Activated T-helper 17 cell treated with anti-CD3 and anti-CD28 coated beads, Interleukin-2, amount 50 U/mL, for 72 hours (primary cell): ENCODE results near the gene ADRB2. TPM values are rescaled to one million over a fixed set of nuclear protein-coding genes. Genes with fewer than 3 reads are reported as not detected.
"Not testable (repeated sequence)": the region's sequence is repeated elsewhere in the genome, so short reads cannot be mapped to it uniquely, and the experiment has no call there.

Experiments
- ATAC-seq: fragments of 150-1000 bp; cut with Tn5 transposase; replicated peaks from 2 replicates; pipeline ENCODE4 v1.10.0; 2021; ENCODE audit warnings: mild to moderate bottlenecking, moderate library complexity
- H3K27ac Mint-ChIP-seq: one replicate; pipeline ENCODE4 v1.8.0; 2022; ENCODE audit warnings: mixed read lengths
- H3K27me3 Mint-ChIP-seq: one replicate; pipeline ENCODE4 v1.8.0; 2022; ENCODE audit warnings: mixed read lengths
- H3K36me3 Mint-ChIP-seq: one replicate; pipeline ENCODE4 v1.8.0; 2022; ENCODE audit warnings: low read depth, mild to moderate bottlenecking, mixed read lengths
- H3K4me1 Mint-ChIP-seq: one replicate; pipeline ENCODE4 v1.8.0; 2022; ENCODE audit warnings: mixed read lengths
- H3K4me3 Mint-ChIP-seq: one replicate; pipeline ENCODE4 v1.8.0; 2022; ENCODE audit warnings: mild to moderate bottlenecking, mixed read lengths
- H3K9me3 Mint-ChIP-seq: one replicate; pipeline ENCODE4 v1.8.0; 2022; ENCODE audit warnings: mixed read lengths
- total RNA-seq, 2 donors: library from RNA; stranded (reverse); gene quantifications; one replicate each; pipeline ENCODE4 v1.2.3, GENCODE V29; 2022

The ADRB2 gene
- total RNA-seq, 2 donors from 2014 or later: 0.74 to 1.1 TPM

DNA sequence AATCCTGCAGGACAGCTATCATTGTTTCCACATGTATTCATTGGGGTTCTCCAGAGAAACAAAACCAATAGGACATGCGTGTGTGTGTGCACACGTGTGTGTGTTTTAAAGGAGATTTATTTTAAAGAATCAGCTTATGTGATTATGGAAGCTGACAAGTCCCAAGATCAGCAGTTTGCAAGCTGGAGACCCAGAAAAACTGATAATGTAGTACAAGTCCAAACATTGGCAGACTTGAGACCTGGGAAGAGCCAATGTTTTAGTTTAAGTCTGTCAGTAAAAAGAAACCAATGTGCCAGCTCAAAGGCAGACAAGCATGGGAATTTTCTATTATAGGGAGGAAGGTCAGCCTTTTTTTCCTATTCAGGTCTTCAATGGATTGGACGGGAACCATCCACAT is 35.3 kb downstream of the ADRB2 start:
- H3K4me3 Mint-ChIP-seq: no peak overlapping the region
- H3K9me3 Mint-ChIP-seq: no peaks in the 10 kb centered on the region
- no peak overlapping the region for H3K27ac Mint-ChIP-seq
- no peaks in the 10 kb centered on the region for H3K36me3 Mint-ChIP-seq
- no peaks in the 10 kb centered on the region for H3K4me1 Mint-ChIP-seq
- peaks cover 5% of the 10 kb centered on the region for H3K27me3 Mint-ChIP-seq
- no peak for ATAC-seq

DNA sequence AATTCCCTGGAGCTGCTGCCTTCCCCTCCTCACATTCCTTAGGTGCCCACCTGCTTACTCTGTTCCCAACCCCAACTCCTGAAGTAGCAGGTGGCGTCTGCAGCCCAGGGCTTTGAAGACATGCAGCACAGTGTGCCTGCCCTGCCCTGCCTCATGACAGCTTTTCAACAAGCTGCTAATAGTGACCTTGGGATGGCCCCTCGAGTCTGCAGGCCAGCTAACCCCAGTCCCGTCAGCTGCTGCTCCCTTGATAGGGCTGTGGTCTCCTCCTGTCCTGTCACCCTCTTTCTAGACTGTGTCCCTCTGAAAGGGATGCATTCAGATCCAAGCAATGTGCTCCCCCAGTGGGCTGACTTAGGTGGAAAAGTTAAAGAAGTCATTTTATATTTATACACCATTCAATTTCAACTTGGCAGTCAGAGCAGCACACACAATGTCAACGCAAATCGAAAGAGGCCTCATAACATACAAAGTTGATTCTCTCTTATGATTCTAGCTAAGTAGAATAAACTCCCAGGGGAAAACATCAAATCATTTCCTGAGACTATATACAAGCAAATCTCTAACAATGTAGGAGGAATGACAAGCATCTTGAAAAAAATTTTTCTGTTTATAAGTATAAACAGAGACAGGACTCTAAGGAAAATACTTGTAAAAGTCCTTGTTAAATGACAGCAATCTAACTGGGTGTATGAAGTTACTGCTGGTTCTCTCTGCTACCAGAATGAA is 37.9 kb downstream of the ADRB2 start:
- H3K4me3 Mint-ChIP-seq: no peak overlapping the region
- H3K27ac Mint-ChIP-seq: no peak overlapping the region
- H3K27me3 Mint-ChIP-seq: peaks cover 5% of the 10 kb centered on the region
- H3K36me3 Mint-ChIP-seq: no peaks in the 10 kb centered on the region
- ATAC-seq: no peak
- no peaks in the 10 kb centered on the region for H3K9me3 Mint-ChIP-seq
- no peaks in the 10 kb centered on the region for H3K4me1 Mint-ChIP-seq

DNA sequence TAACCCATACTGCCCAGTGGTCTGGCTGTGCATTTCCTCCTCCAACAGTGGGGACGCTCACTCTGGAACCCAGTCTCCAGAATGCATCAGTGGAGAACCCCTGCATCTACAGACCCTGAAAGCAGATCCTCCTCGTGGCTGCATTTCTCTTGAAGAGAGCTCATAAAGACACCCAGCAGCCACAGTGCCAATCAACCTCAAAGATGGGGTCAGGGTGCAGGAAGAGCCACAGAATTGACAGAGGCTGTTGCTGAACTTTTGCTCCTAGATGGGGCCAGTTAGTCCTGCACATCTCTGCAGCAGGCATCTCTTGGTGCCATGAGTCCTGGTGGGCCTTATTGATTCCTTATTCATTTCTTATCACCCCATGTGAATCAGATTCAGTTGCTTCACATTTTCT is 39.6 kb downstream of the ADRB2 start:
- ATAC-seq: no peak
- no peaks in the 10 kb centered on the region for H3K4me1 Mint-ChIP-seq
- H3K27ac Mint-ChIP-seq: no peak overlapping the region
- no peaks in the 10 kb centered on the region for H3K36me3 Mint-ChIP-seq
- H3K4me3 Mint-ChIP-seq: no peak overlapping the region
- H3K27me3 Mint-ChIP-seq: no peaks in the 10 kb centered on the region
- no peaks in the 10 kb centered on the region for H3K9me3 Mint-ChIP-seq

DNA sequence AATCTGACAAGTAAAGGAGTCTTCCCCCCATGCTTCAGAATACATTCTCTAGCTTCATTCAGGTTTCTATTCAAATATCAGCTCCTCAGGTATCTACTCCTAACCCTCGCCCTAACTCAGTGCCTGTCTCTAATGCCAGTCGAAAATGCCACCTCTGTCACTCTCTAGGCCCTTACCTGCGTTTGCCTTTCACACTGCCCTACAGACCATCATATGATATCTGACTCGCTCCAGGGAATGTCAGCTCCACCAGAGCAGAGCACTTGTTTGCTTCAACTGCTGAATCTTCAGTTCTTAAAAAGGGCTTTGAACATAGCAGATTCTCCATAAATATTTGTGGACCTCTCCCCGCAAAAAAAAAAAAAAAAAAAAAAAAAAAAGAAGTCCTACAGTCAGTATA is 46.7 kb downstream of the ADRB2 start:
- ATAC-seq: no peak
- H3K4me3 Mint-ChIP-seq: no peak overlapping the region
- H3K4me1 Mint-ChIP-seq: no peaks in the 10 kb centered on the region
- H3K36me3 Mint-ChIP-seq: no peaks in the 10 kb centered on the region
- H3K27me3 Mint-ChIP-seq: peaks cover 3% of the 10 kb centered on the region
- H3K27ac Mint-ChIP-seq: no peak overlapping the region
- no peaks in the 10 kb centered on the region for H3K9me3 Mint-ChIP-seq

DNA sequence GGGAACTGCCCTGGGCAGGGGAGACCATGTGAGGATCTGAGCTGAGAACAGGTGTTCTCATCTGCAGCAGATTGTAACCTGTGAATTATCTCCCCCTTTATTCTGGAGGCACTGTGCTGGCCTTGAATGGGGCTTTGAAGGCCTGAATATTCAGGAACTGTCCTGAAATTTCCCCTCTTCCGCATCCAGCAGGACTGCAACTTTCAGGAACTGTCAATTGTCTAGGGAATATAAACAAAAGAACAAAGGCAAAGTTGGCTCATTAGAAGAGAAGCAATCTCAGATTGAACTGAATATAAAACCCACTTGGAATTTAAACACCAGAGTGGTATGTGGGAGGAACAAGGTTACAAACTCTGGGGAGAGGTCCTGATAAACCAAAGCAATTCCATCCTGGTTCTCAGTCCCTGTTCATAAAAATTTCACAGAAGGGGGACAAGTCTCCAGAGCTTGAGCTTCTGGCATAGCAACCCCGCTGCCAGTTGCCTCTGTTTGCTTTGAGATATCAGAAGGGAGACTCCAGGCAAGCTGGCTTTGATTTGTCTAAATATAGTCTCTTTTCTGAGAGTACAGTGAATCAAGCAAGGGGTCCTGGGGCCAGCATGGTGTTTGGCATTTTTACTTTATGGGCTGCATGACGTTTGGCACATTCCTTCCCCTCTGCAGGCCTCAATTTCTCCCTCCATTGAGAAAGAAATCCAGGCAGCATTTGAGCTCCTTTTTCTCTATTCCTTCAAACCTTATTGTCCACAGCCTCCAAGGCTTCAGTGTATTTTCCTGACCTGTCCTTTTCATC is 47.5 kb downstream of the ADRB2 start:
- H3K4me1 Mint-ChIP-seq: no peaks in the 10 kb centered on the region

DNA sequence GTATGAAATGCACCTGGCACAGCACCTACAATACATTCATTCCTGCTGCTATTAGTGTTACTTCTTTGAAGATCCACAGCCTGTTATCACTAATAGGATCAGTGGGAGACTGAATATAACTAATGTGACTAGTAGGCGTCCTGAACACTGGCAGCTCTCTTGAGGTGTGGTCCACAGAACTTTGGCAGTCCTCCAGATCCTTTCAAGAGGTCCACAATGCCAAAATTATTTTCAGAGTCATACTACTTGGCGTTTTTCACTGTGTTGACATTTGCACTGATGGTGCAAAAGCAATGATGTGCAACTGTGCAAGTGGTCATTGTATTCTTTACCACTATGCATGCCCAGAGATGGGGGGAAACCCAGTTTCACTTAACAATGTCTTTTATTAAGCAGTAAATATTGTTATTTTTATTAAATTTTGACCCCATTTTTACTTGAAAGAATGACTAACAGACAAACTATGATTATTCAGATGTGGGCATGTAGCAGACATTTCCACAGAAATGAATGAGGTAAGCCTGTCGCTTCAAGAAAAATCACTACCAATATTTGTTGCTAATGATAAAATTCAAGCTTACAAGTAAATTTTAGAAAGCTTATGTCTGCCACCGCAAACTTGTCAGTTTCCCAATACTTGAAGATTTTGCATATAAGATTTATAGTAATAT is 48.9 kb downstream of the ADRB2 start:
- Mint-ChIP-seq H3K27ac (no peak overlapping the region), H3K9me3 (no peaks in the 10 kb centered on the region), H3K4me3 (no peak overlapping the region), H3K36me3 (no peaks in the 10 kb centered on the region), H3K27me3 (peaks cover 3% of the 10 kb centered on the region), H3K4me1 (no peaks in the 10 kb centered on the region)
- no peak for ATAC-seq

More for the DNA sequence above, 47.5 kb downstream of the ADRB2 start:
- Mint-ChIP-seq H3K9me3 (no peaks in the 10 kb centered on the region), H3K36me3 (no peaks in the 10 kb centered on the region), H3K4me3 (no peak overlapping the region), H3K27ac (no peak overlapping the region), H3K27me3 (peaks cover 3% of the 10 kb centered on the region)
- ATAC-seq: no peak

DNA sequence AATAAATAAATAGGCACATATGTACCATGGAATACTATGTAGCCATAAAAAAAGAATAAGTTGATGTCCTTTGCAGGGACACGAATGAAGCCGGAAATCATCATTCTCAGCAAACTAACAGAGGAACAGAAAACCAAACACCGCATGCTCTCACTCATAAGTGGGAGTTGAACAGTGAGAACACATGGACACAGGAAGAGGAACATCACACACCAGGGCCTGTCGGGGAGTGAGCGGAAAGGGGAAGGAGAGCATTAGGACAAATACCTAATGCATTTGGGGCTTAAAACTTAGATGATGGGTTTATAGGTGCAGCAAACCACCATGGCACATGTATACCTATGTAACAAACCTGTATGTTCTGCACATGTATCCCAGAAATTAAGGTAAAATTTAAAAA is 51.0 kb downstream of the ADRB2 start:
- H3K4me1 Mint-ChIP-seq, ATAC-seq, H3K27ac Mint-ChIP-seq, H3K36me3 Mint-ChIP-seq, H3K9me3 Mint-ChIP-seq, H3K4me3 Mint-ChIP-seq, H3K27me3 Mint-ChIP-seq: not testable (repeated sequence)

Other genes starting within 250 kb of the ADRB2 start
- gene HTR4, start 172.1 kb upstream of the ADRB2 start, total RNA-seq: not detected
- gene SH3TC2, start 236.5 kb downstream of the ADRB2 start, total RNA-seq: not detected